ENCODE results near the gene IL1RAPL1. TPM values are rescaled to one million over a fixed set of nuclear protein-coding genes. Genes with fewer than 3 reads are reported as not detected.

Gene IL1RAPL1
- polyA plus RNA-seq, 1 donor from 2014 or later, result not detected

DNA sequence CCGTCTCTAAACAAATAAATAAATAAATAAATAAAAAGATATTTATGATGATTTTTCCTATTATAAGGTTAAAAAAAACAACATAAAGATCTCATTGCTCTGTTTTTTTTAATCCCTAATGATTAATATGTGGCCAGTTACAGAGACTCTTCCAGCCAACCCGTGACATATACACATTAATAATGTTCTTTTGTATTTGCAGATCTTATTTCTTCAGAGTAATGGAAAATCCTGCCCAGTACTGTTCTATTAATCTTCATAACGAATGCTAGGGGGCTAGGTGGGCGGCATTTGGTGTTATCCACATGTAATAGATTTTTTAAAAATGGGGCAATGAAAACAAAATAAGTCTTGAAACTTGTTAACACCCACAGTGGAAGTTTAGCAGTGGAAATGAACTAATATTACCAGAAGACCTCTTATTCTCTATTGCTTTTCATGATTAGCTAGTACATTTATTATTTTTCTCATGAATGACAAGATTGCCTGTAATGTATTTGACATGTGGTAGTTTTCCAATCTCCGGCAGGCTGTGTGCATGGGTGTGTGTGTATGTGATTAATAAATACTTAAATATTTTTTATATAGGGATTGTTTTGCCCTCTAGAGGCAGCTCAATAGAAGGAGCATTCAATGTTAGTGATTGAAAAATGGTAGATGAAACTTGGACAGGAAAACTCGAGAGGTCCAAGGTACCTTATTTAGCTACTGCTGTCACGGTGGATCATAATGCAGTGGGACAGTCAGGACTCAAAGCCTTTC is 457.4 kb downstream of the IL1RAPL1 start:
- no peaks in the 10 kb centered on the region for H4K20me1 ChIP-seq (ENCODE audit: insufficient read depth)
- H3K9me2 ChIP-seq (ENCODE audit: insufficient read depth, low read length), result no peaks in the 10 kb centered on the region
- H3K4me2 ChIP-seq (ENCODE audit: low read length), result no peak overlapping the region
- H3K79me2 ChIP-seq (replicated peaks; ENCODE audit: insufficient read depth, low read length), result no peaks in the 10 kb centered on the region
- no peak overlapping the region for H3K4me3 ChIP-seq (ENCODE audit: low read length)
- no peak overlapping the region for H3K9ac ChIP-seq (ENCODE audit: low read length)
- H3F3A ChIP-seq (ENCODE audit: insufficient read depth, low read length, poor library complexity, severe bottlenecking), result no peaks in the 10 kb centered on the region
- TF ChIP-seq EZH2 (IDR thresholded peaks at IDR 0.05; ENCODE audit: borderline replicate concordance, insufficient read depth, low read length, poor library complexity, severe bottlenecking) (no peak), RAD21 (conservative IDR thresholded peaks at IDR 0.05) (peak; percentile 17)
- H3K27me3 ChIP-seq (ENCODE audit: insufficient read depth, low read depth, low read length), result no peaks in the 10 kb centered on the region
- no peaks in the 10 kb centered on the region for H3K36me3 ChIP-seq (ENCODE audit: insufficient read depth, low read length)
- H3K9me3 ChIP-seq (ENCODE audit: low read length), result no peaks in the 10 kb centered on the region
- no peak overlapping the region for H3K27ac ChIP-seq (ENCODE audit: low read length)
- no peak overlapping the region for H2AFZ ChIP-seq (ENCODE audit: low read depth, low read length)

DNA sequence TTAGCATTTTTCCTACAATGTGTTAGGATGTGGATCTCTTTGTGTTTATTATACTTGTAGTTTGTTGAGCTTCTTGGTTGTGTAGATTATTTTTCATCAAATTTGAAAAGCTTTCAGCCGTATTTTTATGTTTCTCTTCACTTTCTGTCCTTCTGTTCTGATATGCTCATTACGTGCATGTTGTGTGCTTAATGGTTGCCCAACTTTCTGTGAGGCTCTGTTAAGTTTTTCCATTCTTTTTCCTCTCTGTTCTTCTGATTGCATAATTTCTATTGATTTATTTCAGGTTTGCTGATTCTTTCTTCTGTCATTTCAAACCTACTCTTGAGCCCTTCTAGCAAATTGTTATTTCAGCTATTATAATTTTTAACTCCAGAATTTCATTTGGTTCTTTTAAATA is 478.2 kb downstream of the IL1RAPL1 start:
- Histone ChIP-seq H3K27me3 (ENCODE audit: insufficient read depth, low read depth, low read length) (no peaks in the 10 kb centered on the region), H4K20me1 (ENCODE audit: insufficient read depth) (no peaks in the 10 kb centered on the region), H3K4me3 (ENCODE audit: low read length) (no peak overlapping the region), H3F3A (ENCODE audit: insufficient read depth, low read length, poor library complexity, severe bottlenecking) (no peaks in the 10 kb centered on the region), H3K36me3 (ENCODE audit: insufficient read depth, low read length) (no peaks in the 10 kb centered on the region), H3K9ac (ENCODE audit: low read length) (no peak overlapping the region), H3K9me3 (ENCODE audit: low read length) (no peaks in the 10 kb centered on the region), H2AFZ (ENCODE audit: low read depth, low read length) (no peak overlapping the region), H3K27ac (ENCODE audit: low read length) (no peak overlapping the region), H3K4me2 (ENCODE audit: low read length) (no peak overlapping the region), H3K9me2 (ENCODE audit: insufficient read depth, low read length) (no peaks in the 10 kb centered on the region), H3K79me2 (replicated peaks; ENCODE audit: insufficient read depth, low read length) (no peaks in the 10 kb centered on the region)
- TF ChIP-seq RAD21 (conservative IDR thresholded peaks at IDR 0.05) (no peak), MXI1 (conservative IDR thresholded peaks at IDR 0.05; ENCODE audit: poor library complexity, severe bottlenecking) (no peak), EP300 (conservative IDR thresholded peaks at IDR 0.05; ENCODE audit: poor library complexity, severe bottlenecking) (no peak), SMC3 (conservative IDR thresholded peaks at IDR 0.05; ENCODE audit: poor library complexity) (no peak), POLR2AphosphoS5 (IDR thresholded peaks at IDR 0.05) (no peak), TAF1 (IDR thresholded peaks at IDR 0.05; ENCODE audit: low read depth) (no peak), EZH2 (IDR thresholded peaks at IDR 0.05; ENCODE audit: borderline replicate concordance, insufficient read depth, low read length, poor library complexity, severe bottlenecking) (no peak)
- TF ChIP-seq, protein P1, sequence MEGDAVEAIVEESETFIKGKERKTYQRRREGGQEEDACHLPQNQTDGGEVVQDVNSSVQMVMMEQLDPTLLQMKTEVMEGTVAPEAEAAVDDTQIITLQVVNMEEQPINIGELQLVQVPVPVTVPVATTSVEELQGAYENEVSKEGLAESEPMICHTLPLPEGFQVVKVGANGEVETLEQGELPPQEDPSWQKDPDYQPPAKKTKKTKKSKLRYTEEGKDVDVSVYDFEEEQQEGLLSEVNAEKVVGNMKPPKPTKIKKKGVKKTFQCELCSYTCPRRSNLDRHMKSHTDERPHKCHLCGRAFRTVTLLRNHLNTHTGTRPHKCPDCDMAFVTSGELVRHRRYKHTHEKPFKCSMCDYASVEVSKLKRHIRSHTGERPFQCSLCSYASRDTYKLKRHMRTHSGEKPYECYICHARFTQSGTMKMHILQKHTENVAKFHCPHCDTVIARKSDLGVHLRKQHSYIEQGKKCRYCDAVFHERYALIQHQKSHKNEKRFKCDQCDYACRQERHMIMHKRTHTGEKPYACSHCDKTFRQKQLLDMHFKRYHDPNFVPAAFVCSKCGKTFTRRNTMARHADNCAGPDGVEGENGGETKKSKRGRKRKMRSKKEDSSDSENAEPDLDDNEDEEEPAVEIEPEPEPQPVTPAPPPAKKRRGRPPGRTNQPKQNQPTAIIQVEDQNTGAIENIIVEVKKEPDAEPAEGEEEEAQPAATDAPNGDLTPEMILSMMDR (IDR thresholded peaks at IDR 0.05; ENCODE audit: poor library complexity, severe bottlenecking), result no peak
- TF ChIP-seq, protein P2, sequence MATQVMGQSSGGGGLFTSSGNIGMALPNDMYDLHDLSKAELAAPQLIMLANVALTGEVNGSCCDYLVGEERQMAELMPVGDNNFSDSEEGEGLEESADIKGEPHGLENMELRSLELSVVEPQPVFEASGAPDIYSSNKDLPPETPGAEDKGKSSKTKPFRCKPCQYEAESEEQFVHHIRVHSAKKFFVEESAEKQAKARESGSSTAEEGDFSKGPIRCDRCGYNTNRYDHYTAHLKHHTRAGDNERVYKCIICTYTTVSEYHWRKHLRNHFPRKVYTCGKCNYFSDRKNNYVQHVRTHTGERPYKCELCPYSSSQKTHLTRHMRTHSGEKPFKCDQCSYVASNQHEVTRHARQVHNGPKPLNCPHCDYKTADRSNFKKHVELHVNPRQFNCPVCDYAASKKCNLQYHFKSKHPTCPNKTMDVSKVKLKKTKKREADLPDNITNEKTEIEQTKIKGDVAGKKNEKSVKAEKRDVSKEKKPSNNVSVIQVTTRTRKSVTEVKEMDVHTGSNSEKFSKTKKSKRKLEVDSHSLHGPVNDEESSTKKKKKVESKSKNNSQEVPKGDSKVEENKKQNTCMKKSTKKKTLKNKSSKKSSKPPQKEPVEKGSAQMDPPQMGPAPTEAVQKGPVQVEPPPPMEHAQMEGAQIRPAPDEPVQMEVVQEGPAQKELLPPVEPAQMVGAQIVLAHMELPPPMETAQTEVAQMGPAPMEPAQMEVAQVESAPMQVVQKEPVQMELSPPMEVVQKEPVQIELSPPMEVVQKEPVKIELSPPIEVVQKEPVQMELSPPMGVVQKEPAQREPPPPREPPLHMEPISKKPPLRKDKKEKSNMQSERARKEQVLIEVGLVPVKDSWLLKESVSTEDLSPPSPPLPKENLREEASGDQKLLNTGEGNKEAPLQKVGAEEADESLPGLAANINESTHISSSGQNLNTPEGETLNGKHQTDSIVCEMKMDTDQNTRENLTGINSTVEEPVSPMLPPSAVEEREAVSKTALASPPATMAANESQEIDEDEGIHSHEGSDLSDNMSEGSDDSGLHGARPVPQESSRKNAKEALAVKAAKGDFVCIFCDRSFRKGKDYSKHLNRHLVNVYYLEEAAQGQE (IDR thresholded peaks at IDR 0.05; ENCODE audit: borderline replicate concordance), result no peak
